ENCODE measurements around the gene NPFFR1.

The NPFFR1 gene

GRCh38 chr10:70303730-70304129 lies 19.9 kb upstream of the NPFFR1 start:
- peaks cover 2% of the 10 kb centered on the region for H3K4me1 Mint-ChIP-seq
- no peak for DNase-seq
- H3K27ac Mint-ChIP-seq: no peak overlapping the region
- H3K9me3 Mint-ChIP-seq: no peaks in the 10 kb centered on the region
- ATAC-seq: no peak
- H3K27me3 Mint-ChIP-seq: no peaks in the 10 kb centered on the region
- H3K36me3 Mint-ChIP-seq (ENCODE audit: low read depth): no peaks in the 10 kb centered on the region
- no peak overlapping the region for H3K4me3 Mint-ChIP-seq

GRCh38 chr10:70302292-70302691 lies 18.5 kb upstream of the NPFFR1 start:
- Mint-ChIP-seq H3K4me1 (peaks cover 2% of the 10 kb centered on the region), H3K27me3 (no peaks in the 10 kb centered on the region), H3K4me3 (no peak overlapping the region), H3K36me3 (ENCODE audit: low read depth) (no peaks in the 10 kb centered on the region), H3K27ac (no peak overlapping the region), H3K9me3 (no peaks in the 10 kb centered on the region)
- DNase-seq: no peak
- no peak for ATAC-seq

GRCh38 chr10:70300908-70301597 lies 17.2 kb upstream of the NPFFR1 start:
- H3K27me3 Mint-ChIP-seq: no peaks in the 10 kb centered on the region
- H3K36me3 Mint-ChIP-seq (ENCODE audit: low read depth): no peaks in the 10 kb centered on the region
- DNase-seq (no peak), ATAC-seq (no peak)
- H3K4me1 Mint-ChIP-seq: peaks cover 2% of the 10 kb centered on the region
- no peaks in the 10 kb centered on the region for H3K9me3 Mint-ChIP-seq
- H3K4me3 Mint-ChIP-seq: no peak overlapping the region
- no peak overlapping the region for H3K27ac Mint-ChIP-seq

- no peaks in the 10 kb centered on the region for H3K4me1 Mint-ChIP-seq
- DNase-seq (no peak), ATAC-seq (no peak)
- H3K27me3 Mint-ChIP-seq: no peaks in the 10 kb centered on the region
- no peak overlapping the region for H3K27ac Mint-ChIP-seq
- H3K4me3 Mint-ChIP-seq: no peak overlapping the region
- H3K9me3 Mint-ChIP-seq: no peaks in the 10 kb centered on the region
- H3K36me3 Mint-ChIP-seq (ENCODE audit: low read depth): no peaks in the 10 kb centered on the region
Observed at GRCh38 chr10:70300461-70300860, 16.7 kb upstream of the NPFFR1 start.

- Mint-ChIP-seq H3K9me3 (no peaks in the 10 kb centered on the region), H3K27ac (no peak overlapping the region), H3K4me3 (no peak overlapping the region), H3K27me3 (no peaks in the 10 kb centered on the region), H3K36me3 (ENCODE audit: low read depth) (no peaks in the 10 kb centered on the region), H3K4me1 (peaks cover 2% of the 10 kb centered on the region)
- ATAC-seq: no peak
- DNase-seq: no peak
Observed at GRCh38 chr10:70299876-70300275, 16.1 kb upstream of the NPFFR1 start.

GRCh38 chr10:70298393-70298792 lies 14.6 kb upstream of the NPFFR1 start:
- Mint-ChIP-seq H3K9me3 (no peaks in the 10 kb centered on the region), H3K36me3 (ENCODE audit: low read depth) (no peaks in the 10 kb centered on the region), H3K27ac (no peak overlapping the region), H3K4me3 (no peak overlapping the region), H3K27me3 (no peaks in the 10 kb centered on the region), H3K4me1 (peaks cover 2% of the 10 kb centered on the region)
- ATAC-seq (no peak), DNase-seq (no peak)

- H3K27me3 Mint-ChIP-seq: no peaks in the 10 kb centered on the region
- DNase-seq: no peak
Observed at GRCh38 chr10:70297224-70297623, 13.4 kb upstream of the NPFFR1 start.

GRCh38 chr10:70296406-70296899 lies 12.6 kb upstream of the NPFFR1 start:
- Mint-ChIP-seq H3K4me1 (peaks cover 2% of the 10 kb centered on the region), H3K27ac (no peak overlapping the region), H3K4me3 (no peak overlapping the region), H3K27me3 (no peaks in the 10 kb centered on the region), H3K9me3 (no peaks in the 10 kb centered on the region), H3K36me3 (ENCODE audit: low read depth) (no peaks in the 10 kb centered on the region)
- DNase-seq (no peak), ATAC-seq (no peak)

More at GRCh38 chr10:70297224-70297623, 13.4 kb upstream of the NPFFR1 start:
- Mint-ChIP-seq H3K36me3 (ENCODE audit: low read depth) (no peaks in the 10 kb centered on the region), H3K27ac (no peak overlapping the region), H3K4me3 (no peak overlapping the region), H3K9me3 (no peaks in the 10 kb centered on the region), H3K4me1 (peaks cover 2% of the 10 kb centered on the region)
- ATAC-seq: no peak

- no peak overlapping the region for H3K4me3 Mint-ChIP-seq
- H3K4me1 Mint-ChIP-seq: peaks cover 2% of the 10 kb centered on the region
- no peaks in the 10 kb centered on the region for H3K27me3 Mint-ChIP-seq
- DNase-seq (no peak), ATAC-seq (no peak)
- no peaks in the 10 kb centered on the region for H3K9me3 Mint-ChIP-seq
- no peaks in the 10 kb centered on the region for H3K36me3 Mint-ChIP-seq (ENCODE audit: low read depth)
- no peak overlapping the region for H3K27ac Mint-ChIP-seq
Observed at GRCh38 chr10:70295926-70296325, 12.1 kb upstream of the NPFFR1 start.

GRCh38 chr10:70295321-70295720 lies 11.5 kb upstream of the NPFFR1 start:
- Mint-ChIP-seq H3K4me1 (peaks cover 2% of the 10 kb centered on the region), H3K27ac (no peak overlapping the region), H3K4me3 (no peak overlapping the region), H3K36me3 (ENCODE audit: low read depth) (no peaks in the 10 kb centered on the region), H3K27me3 (no peaks in the 10 kb centered on the region), H3K9me3 (no peaks in the 10 kb centered on the region)
- DNase-seq (no peak), ATAC-seq (no peak)

- Mint-ChIP-seq H3K27ac (no peak overlapping the region), H3K4me1 (peaks cover 2% of the 10 kb centered on the region), H3K4me3 (no peak overlapping the region), H3K9me3 (no peaks in the 10 kb centered on the region), H3K27me3 (peaks cover 4% of the 10 kb centered on the region), H3K36me3 (ENCODE audit: low read depth) (no peaks in the 10 kb centered on the region)
- no peak for ATAC-seq
- no peak for DNase-seq
Observed at GRCh38 chr10:70293169-70293843, 9.5 kb upstream of the NPFFR1 start.

- no peak for ATAC-seq
- Mint-ChIP-seq H3K4me1 (peaks cover 2% of the 10 kb centered on the region), H3K4me3 (no peak overlapping the region), H3K9me3 (no peaks in the 10 kb centered on the region), H3K27ac (no peak overlapping the region), H3K27me3 (peaks cover 4% of the 10 kb centered on the region), H3K36me3 (ENCODE audit: low read depth) (no peaks in the 10 kb centered on the region)
- DNase-seq: no peak
Observed at GRCh38 chr10:70292004-70292403, 8.2 kb upstream of the NPFFR1 start.

- ATAC-seq (no peak), DNase-seq (no peak)
- Mint-ChIP-seq H3K4me3 (no peak overlapping the region), H3K9me3 (peaks cover under 1% of the 10 kb centered on the region), H3K27me3 (peaks cover 23% of the 10 kb centered on the region), H3K36me3 (ENCODE audit: low read depth) (no peaks in the 10 kb centered on the region), H3K27ac (no peak overlapping the region), H3K4me1 (no peaks in the 10 kb centered on the region)
Observed at GRCh38 chr10:70289739-70290138, 5.9 kb upstream of the NPFFR1 start.

- no peak overlapping the region for H3K27ac Mint-ChIP-seq
- H3K36me3 Mint-ChIP-seq (ENCODE audit: low read depth): no peaks in the 10 kb centered on the region
- peaks cover 48% of the 10 kb centered on the region for H3K27me3 Mint-ChIP-seq
- no peaks in the 10 kb centered on the region for H3K4me1 Mint-ChIP-seq
- peaks cover 4% of the 10 kb centered on the region for H3K9me3 Mint-ChIP-seq
- no peak overlapping the region for H3K4me3 Mint-ChIP-seq
- ATAC-seq: no peak
- DNase-seq: no peak
Observed at GRCh38 chr10:70286616-70287015, 2.8 kb upstream of the NPFFR1 start.

- no peaks in the 10 kb centered on the region for H3K36me3 Mint-ChIP-seq (ENCODE audit: low read depth)
- no peak overlapping the region for H3K4me3 Mint-ChIP-seq
- ATAC-seq: no peak
- DNase-seq: no peak
- H3K27me3 Mint-ChIP-seq: peaks cover 50% of the 10 kb centered on the region
- H3K9me3 Mint-ChIP-seq: peaks cover 4% of the 10 kb centered on the region
- H3K27ac Mint-ChIP-seq: no peak overlapping the region
- H3K4me1 Mint-ChIP-seq: no peaks in the 10 kb centered on the region
Observed at GRCh38 chr10:70285476-70285831, 1.6 kb upstream of the NPFFR1 start.

Measured in activated naive CD8-positive, alpha-beta T cell treated with anti-CD3 and anti-CD28 coated beads, Interleukin-2, amount 50 U/mL, for 24 hours (primary cell).